MM.1S (cell line): ENCODE measurements around the gene DNAH7.

Experiments
- DNase-seq: peaks from one replicate; pipeline ENCODE4 v3.0.0-alpha.2; 2015
- H2AFZ ChIP-seq: fragments of 300-600 bp; sonication (generic); 2 replicates; pipeline ENCODE4 v1.6.0; 2016; ENCODE audit warnings: antibody characterized with exemption, low read length
- H3F3A ChIP-seq: fragments of 300-600 bp; sonication (generic); 2 replicates; pipeline ENCODE4 v1.6.1; 2016; ENCODE audit warnings: mild to moderate bottlenecking, antibody characterized with exemption, low read length, moderate library complexity, mixed read lengths; ENCODE audit not compliant: insufficient read depth
- H3K27ac ChIP-seq: fragments of 300-600 bp; sonication (generic); 2 replicates; pipeline ENCODE4 v1.5.1; 2016; ENCODE audit warnings: mild to moderate bottlenecking, low read length
- H3K27me3 ChIP-seq: fragments of 300-600 bp; sonication (generic); replicated peaks from 2 replicates; pipeline ENCODE4 v1.6.0; 2016; ENCODE audit warnings: low read length; ENCODE audit not compliant: insufficient read depth
- H3K36me3 ChIP-seq: fragments of 300-600 bp; sonication (generic); replicated peaks from 2 replicates; pipeline ENCODE4 v1.6.1; 2016; ENCODE audit warnings: mild to moderate bottlenecking, low read length, mixed read lengths; ENCODE audit not compliant: insufficient read depth
- H3K4me1 ChIP-seq: fragments of 300-600 bp; sonication (generic); 2 replicates; pipeline ENCODE4 v1.6.1; 2016; ENCODE audit warnings: low read length, mixed read lengths
- H3K4me2 ChIP-seq: fragments of 300-600 bp; sonication (generic); 2 replicates; pipeline ENCODE4 v1.6.0; 2016; ENCODE audit warnings: low read depth, low read length
- H3K4me3 ChIP-seq: fragments of 300-600 bp; sonication (generic); 2 replicates; pipeline ENCODE4 v1.5.1; 2016; ENCODE audit warnings: low read length, mixed read lengths
- H3K79me2 ChIP-seq: fragments of 300-600 bp; sonication (generic); 2 replicates; pipeline ENCODE4 v1.6.1; 2016; ENCODE audit warnings: mixed run types, low read length, mixed read lengths
- H3K9ac ChIP-seq: fragments of 300-600 bp; sonication (generic); 2 replicates; pipeline ENCODE4 v1.6.1; 2016; ENCODE audit warnings: low read length, mixed read lengths
- H3K9me2 ChIP-seq: fragments of 300-600 bp; sonication (generic); replicated peaks from 2 replicates; pipeline ENCODE4 v1.6.1; 2016; ENCODE audit warnings: mild to moderate bottlenecking, low read length, mixed read lengths; ENCODE audit not compliant: insufficient read depth
- H3K9me3 ChIP-seq: fragments of 300-600 bp; sonication (generic); replicated peaks from 2 replicates; pipeline ENCODE4 v1.6.1; 2016; ENCODE audit warnings: mild to moderate bottlenecking, low read length, mixed read lengths; ENCODE audit not compliant: insufficient read depth
- H4K20me1 ChIP-seq: fragments of 300-600 bp; sonication (generic); 2 replicates; pipeline ENCODE4 v1.6.1; 2016; ENCODE audit warnings: mild to moderate bottlenecking, low read length, moderate library complexity, mixed read lengths; ENCODE audit not compliant: insufficient read depth
- EZH2 ChIP-seq: fragments of 300-600 bp; sonication (generic); optimal IDR thresholded peaks from 2 replicates; pipeline ENCODE3; 2017; ENCODE audit warnings: low read depth, mild to moderate bottlenecking, antibody characterized with exemption, low read length, mixed read lengths
- EZH2phosphoT487 ChIP-seq: fragments of 300-600 bp; sonication (generic); IDR thresholded peaks from 2 replicates; pipeline ENCODE4 v1.6.1; 2018; ENCODE audit warnings: antibody characterized with exemption, low read length
- TF ChIP-seq, protein P1 (sequence below): fragments of 300-600 bp; sonication (generic); IDR thresholded peaks from 2 replicates; pipeline ENCODE4 v1.5.1; 2016; ENCODE audit warnings: antibody characterized with exemption, low read length, mixed read lengths

DNAH7 gene

DNA sequence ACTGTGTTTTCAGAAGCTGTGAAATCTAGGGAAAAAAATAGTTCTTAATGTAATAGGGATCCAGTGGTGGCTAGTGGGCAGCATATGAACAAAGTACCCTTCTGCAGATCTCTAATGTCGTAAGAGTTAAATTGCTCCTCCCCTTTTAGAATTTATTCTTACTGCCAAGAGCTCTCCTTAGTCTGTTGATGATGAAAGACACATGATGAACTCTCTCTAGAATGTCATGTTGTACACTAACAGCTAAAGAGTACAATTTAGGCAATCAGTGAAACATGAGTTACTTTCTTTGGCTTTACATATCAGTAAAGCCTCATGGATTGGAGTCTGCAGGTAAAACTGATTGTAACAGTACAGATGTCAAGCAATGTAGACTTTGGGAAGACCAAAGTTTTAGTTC lies 327.4 kb downstream of the DNAH7 start:
- Histone ChIP-seq H3K4me1 (no peaks in the 10 kb centered on the region), H3K27me3 (no peaks in the 10 kb centered on the region), H4K20me1 (no peaks in the 10 kb centered on the region), H3F3A (no peaks in the 10 kb centered on the region), H2AFZ (no peak overlapping the region), H3K79me2 (no peaks in the 10 kb centered on the region), H3K36me3 (no peaks in the 10 kb centered on the region), H3K9ac (no peak overlapping the region), H3K27ac (no peak overlapping the region), H3K9me2 (no peaks in the 10 kb centered on the region), H3K4me3 (no peak overlapping the region), H3K4me2 (no peak overlapping the region), H3K9me3 (no peaks in the 10 kb centered on the region)
- TF ChIP-seq EZH2, result no peak
- TF ChIP-seq, protein P1, sequence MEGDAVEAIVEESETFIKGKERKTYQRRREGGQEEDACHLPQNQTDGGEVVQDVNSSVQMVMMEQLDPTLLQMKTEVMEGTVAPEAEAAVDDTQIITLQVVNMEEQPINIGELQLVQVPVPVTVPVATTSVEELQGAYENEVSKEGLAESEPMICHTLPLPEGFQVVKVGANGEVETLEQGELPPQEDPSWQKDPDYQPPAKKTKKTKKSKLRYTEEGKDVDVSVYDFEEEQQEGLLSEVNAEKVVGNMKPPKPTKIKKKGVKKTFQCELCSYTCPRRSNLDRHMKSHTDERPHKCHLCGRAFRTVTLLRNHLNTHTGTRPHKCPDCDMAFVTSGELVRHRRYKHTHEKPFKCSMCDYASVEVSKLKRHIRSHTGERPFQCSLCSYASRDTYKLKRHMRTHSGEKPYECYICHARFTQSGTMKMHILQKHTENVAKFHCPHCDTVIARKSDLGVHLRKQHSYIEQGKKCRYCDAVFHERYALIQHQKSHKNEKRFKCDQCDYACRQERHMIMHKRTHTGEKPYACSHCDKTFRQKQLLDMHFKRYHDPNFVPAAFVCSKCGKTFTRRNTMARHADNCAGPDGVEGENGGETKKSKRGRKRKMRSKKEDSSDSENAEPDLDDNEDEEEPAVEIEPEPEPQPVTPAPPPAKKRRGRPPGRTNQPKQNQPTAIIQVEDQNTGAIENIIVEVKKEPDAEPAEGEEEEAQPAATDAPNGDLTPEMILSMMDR, result no peak
- TF ChIP-seq EZH2phosphoT487, result no peak
- no peak for DNase-seq

DNA sequence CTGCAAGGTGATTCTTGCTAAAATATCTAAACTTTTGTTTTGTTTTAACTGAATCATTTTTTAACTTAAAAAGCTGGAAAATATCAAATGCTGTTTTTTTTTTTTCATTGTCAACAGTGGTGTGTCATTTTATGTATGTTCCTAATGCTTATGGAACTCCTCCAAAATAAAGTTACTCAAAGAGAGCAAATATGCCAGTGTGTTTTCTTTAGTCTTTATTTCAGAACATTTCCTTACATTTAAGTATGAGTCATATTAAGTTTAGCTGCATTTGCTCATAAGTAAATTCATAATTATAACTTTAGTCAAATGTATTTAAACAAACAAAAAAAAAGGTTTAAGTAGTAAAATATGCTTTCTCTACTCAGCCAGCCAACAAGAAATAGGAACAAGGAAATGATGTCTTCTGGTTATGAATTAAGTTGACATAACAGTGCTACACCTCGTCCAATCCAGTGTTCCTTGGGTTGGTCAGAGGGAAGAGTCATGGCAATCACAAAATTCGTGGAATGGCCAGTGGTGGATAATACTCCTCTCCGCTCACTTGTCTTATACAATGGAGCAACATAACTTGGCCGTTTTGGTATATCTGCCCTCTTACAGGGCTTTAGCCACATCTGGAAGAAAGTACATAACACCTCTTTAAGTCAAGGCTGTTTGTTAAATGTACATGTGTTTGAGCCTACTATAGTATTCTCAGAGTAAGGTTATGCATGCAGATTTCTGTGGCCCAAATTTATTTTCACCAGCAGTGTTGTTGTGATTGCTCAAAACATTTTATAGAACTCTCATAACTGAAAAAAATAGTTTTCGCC lies 330.9 kb downstream of the DNAH7 start:
- H3K4me3 ChIP-seq, result no peak overlapping the region
- no peaks in the 10 kb centered on the region for H3K79me2 ChIP-seq
- no peak overlapping the region for H3K27ac ChIP-seq
- no peaks in the 10 kb centered on the region for H3F3A ChIP-seq
- no peak overlapping the region for H2AFZ ChIP-seq
- no peaks in the 10 kb centered on the region for H3K9me3 ChIP-seq
- H3K9me2 ChIP-seq, result no peaks in the 10 kb centered on the region
- no peak overlapping the region for H3K9ac ChIP-seq
- H3K4me1 ChIP-seq, result no peaks in the 10 kb centered on the region
- TF ChIP-seq, protein P1, result no peak
- TF ChIP-seq EZH2 (no peak), EZH2phosphoT487 (no peak)
- no peaks in the 10 kb centered on the region for H3K27me3 ChIP-seq
- DNase-seq, result no peak
- H3K36me3 ChIP-seq, result no peaks in the 10 kb centered on the region
- H3K4me2 ChIP-seq, result no peak overlapping the region
- H4K20me1 ChIP-seq, result no peaks in the 10 kb centered on the region

DNA sequence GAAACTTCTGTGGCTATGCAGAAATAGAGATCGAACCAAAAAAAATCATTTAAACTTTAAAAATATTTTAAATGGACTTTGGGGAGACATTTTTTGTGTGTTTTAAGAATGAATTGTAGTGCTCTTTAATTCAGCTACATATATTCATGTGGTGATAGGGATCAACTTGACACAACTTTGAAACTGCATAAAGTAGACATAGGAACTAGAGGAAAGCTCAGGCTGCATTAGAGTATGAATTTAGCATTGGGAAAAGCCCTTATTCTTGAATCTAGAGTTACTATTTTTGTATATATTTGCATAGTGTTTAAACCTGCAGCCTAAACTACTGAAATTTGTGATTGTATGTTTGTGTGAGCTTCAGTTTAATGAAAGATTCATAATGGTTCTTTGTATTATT lies 333.3 kb downstream of the DNAH7 start:
- Histone ChIP-seq H3K9me2 (no peaks in the 10 kb centered on the region), H3F3A (no peaks in the 10 kb centered on the region), H3K79me2 (no peaks in the 10 kb centered on the region), H2AFZ (no peak overlapping the region), H3K9ac (no peak overlapping the region), H3K4me2 (no peak overlapping the region), H3K9me3 (no peaks in the 10 kb centered on the region), H3K36me3 (no peaks in the 10 kb centered on the region), H3K27me3 (no peaks in the 10 kb centered on the region), H4K20me1 (no peaks in the 10 kb centered on the region), H3K4me1 (no peaks in the 10 kb centered on the region), H3K27ac (no peak overlapping the region), H3K4me3 (no peak overlapping the region)
- DNase-seq, result no peak
- TF ChIP-seq EZH2phosphoT487, result no peak
- TF ChIP-seq, protein P1, result no peak
